Endometrium (tissue), 2 donors: Measurements from ENCODE around the gene SREBF2.

Experiments
- FAIRE-seq: peaks from 2 replicates; lab custom pipeline; 2012; peaks lifted over from hg19 to GRCh38; lab: Jason Lieb, UNC
- donor health status: control.
- donor health status: control.

Gene SREBF2

GRCh38 chr22:41908411-41909309 lies 75.8 kb downstream of the SREBF2 start:
- no peak for FAIRE-seq

DNA sequence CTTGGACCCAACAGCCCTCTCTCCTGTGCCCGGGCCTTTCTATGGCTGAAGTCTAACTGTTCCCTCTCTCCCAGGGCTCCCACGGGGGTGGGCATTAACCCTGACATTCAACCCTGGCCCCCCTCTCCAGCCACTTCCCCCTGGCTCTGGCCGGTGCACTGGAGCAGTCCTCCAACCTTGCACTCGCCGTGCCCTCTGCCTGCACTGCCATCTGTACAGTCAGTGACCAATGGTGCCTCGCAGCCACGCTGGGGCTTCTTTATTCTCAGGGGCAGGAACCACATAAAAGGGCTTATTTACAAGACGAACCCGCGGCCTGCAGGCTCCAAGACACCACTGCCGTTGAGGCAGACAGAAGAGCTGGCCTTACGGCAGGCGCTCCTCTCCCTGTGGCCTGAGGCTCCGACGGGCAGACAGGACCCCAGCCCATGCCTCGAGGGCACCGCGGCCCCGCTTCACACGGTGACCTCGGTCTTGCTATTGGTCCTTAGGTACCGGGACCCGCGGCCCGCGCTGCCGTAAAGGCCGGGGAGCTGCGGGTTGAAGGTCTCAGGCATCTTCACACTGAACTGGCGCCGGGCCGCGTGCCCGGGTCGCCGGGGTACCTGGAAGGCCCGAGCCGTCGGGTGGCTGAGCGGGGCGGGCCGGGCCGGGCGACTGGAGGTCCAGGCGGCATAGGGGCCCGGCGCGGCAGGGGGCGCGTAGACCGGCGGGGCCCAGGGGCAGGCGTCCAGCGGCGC lies 76.6 kb downstream of the SREBF2 start:
- FAIRE-seq = no peak

DNA sequence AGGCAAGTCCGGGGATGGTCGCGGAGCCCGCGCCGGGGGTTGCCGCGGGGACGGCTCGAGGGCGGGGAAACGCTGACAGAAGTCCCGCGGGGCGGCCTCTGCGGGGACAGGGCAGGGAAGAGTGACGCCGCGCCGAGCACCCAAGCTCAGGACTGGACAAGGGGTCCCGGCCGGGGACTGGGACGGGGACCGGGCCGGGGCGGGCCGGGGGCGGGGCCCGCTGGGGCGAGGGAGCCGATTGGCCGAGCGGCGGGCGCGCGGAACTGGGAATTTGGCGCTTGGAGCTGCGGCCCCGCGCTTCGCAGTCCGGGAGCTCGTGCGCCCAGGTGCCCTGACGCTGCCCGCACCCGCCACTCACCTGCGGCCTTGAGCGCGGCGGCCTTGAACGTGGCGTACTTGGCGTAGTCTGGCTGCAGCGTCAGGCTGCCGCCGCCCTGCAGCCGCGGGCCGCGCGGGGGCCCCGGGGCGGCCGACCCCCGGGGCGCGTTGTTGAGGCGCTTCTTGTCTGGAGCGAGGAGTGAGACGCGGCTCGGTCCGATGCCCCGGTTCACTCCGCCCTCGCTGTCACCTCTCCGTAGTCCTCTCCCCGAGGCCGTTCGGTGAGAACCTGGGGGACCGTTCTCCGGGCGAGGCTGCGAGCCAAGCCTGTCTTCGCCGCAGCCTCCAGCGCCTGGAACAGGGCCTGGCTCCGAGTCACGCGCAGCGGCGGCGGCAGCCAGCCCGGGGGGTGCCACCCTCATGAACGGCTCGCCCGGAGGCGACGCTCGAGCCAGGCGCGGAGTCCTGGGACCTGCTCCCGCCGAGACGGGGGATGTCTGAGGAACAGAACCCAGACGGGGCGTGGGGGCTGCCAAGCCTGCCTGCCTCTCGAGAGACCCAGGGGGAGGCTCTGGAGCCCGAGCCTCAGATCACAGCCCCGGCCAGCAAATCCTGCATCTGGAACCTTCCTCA lies 77.4 kb downstream of the SREBF2 start:
- no peak for FAIRE-seq

DNA sequence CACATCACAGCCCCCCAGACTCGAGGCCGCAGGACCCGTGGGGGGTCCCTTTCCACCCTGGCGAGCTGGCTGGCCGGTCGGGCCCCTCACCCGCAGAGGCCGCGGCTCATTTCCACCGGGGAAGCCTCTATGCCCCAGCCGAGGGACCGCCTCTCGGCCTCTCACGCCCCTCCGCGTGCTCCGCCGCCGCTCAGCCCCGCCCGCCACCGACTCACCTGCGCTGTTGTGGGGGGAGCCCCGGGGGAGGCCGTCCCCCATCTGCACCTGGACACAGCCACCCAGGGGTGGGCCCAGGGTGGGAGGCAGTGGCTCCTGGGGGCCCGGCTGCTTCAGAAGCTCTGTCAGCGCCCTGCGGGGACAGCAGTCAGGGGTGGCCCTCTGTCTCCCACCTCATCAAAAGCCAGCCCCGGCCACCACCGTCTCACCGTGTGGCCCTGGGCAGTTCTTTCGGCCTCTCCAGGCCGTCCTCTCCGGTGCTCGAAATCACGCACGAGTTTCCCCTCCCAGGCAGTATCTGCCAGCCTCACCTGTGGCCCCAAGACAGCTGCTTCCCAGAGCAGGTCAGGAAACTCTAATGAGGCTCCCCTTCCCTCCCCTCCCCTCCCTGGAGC lies 78.2 kb downstream of the SREBF2 start:
- no peak for FAIRE-seq

DNA sequence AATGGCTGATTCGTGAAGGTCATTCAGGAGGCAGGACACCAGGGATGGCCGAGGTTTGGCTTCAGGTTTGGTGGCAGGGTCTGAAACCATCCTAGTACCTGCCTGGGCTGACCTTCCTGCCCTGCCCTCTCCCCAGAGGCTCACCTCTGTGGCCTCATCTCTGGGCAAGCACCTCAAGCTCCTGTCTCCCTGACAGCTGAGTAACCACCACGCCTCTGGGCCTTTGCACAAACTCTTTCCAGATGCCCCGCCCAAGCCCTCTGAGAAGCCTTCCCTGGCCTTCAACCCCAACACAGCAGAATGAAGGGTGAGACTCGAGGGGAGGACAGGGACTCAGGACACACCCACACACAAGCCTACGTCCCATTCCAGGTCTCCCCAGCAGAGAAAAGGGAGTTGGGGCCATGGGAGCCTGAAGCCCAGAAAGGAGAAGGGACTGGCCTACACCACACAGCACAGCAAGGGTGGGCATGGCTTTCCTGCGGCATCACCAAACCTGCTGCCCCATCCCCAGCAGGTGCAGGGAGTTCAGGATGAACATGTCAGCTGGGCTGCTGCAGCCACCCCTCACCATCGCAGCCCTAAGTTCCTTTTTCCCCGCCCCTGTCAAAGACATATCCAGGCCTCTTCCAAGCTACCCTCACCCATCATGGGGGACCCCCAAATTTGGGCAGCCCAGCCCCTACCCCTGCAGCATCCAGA lies 79.6 kb downstream of the SREBF2 start:
- FAIRE-seq = no peak

DNA sequence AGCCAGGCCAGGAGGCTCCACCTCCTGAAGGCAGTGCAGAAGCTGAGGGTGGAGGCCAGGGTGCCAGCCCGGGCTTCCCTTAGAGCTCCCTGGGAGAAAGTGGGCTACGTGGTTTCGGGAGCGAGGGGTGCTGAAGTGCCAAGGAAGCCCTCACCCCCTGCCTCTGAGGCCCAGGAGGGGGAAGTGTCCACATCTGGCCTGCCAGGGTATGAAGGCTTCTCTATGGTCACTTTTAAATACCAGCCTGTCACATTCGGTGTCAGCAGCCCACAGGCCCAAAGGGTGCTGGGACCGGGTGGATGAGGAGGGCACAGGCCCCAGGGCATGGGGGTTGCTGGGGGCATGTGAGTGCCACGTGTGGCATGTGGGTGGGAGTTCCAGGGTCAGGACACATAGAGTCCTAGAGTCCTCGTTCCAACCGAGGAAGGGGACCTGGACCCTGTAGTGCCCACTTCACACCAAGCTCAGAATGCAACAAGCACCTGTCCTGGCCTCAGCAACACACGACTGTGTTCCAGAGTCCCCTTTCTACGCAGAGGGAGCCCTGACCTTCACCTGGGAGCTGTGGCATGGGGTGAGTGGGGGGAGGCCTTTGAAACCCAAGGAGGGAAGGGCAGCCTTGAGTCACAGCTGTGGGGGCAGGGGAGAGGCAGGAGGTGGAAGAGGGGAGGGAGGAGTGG lies 80.3 kb downstream of the SREBF2 start:
- no peak for FAIRE-seq

DNA sequence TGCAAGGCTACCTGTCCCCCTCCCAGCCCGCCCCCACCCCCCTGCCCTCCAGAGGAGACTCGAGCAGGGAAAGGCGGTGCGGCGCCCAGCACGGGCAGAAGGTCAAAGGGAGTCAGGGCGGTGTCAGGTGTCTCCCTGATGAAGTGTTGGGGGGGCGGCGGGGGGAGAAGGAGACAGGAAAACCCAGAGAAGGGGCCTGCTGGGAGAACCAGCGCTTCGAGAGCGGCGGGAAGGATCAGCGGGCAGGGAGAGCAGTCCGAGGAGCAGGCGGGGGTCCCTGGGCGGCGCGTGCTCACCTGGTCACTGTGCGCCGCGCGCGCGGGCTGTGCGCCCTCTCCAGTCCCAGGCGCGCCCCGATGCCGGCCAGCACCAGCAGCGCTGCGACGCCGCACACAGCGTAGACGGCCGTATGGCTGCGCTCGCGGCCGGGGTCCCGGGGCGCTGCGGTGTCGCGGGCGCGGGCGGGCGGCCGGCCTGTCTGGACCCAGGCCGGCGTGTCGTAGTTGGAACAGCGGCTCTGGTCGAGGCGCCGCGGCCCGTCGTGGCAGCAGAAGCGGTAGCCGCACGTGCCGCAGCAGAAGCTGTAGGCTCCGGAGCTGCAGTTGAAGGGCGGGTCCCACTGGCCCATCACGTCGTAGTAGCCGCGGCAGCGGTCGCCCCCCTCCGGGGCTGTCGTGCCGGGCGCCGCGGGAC lies 81.1 kb downstream of the SREBF2 start:
- FAIRE-seq = no peak

GRCh38 chr22:41914611-41915034 lies 81.7 kb downstream of the SREBF2 start:
- FAIRE-seq = no peak

- FAIRE-seq = no peak
Observed at GRCh38 chr22:41915035-41915785, 82.3 kb downstream of the SREBF2 start, which contains the start of gene SHISA8. TSS of gene SHISA8 (minus strand) at chr22:41915074. CDS start at chr22:41914667, 407 bp downstream.

DNA sequence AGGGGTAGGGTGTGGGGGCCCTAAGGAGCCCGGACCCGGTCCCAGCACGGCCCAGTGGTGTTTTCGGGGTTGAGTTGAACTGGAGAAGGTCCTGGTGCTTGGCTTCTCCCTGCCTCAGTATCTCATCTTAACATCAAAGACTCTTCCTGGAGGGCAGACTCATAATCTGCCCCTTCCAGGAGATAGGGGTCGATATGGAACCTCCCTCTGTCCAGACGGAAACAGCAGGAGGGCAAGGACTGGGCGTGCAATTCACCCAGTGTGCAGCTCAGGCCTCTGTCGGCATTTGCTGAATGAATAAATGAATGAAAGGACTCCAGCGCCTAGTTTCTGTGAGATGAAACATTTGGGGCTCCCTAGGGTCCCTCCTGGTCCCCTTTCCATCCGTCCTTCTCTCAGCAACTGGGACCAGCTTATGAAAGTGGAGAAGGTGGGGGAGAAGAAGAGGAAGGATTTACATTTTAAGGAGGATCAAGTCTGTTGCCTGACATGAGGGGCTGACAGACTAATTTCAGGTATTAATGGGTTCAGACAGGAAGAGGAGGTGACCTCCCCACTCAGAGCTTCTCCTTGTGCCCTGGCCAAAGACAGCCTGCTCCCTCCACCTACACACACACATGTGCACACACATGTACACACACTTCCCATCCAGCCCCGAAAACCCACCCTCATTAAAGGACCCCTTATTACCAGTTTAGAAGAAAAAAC lies 83.0 kb downstream of the SREBF2 start:
- no peak for FAIRE-seq

GRCh38 chr22:41916745-41917358 lies 83.9 kb downstream of the SREBF2 start:
- FAIRE-seq = no peak

- no peak for FAIRE-seq
Observed at GRCh38 chr22:41917375-41917902, 84.5 kb downstream of the SREBF2 start.

DNA sequence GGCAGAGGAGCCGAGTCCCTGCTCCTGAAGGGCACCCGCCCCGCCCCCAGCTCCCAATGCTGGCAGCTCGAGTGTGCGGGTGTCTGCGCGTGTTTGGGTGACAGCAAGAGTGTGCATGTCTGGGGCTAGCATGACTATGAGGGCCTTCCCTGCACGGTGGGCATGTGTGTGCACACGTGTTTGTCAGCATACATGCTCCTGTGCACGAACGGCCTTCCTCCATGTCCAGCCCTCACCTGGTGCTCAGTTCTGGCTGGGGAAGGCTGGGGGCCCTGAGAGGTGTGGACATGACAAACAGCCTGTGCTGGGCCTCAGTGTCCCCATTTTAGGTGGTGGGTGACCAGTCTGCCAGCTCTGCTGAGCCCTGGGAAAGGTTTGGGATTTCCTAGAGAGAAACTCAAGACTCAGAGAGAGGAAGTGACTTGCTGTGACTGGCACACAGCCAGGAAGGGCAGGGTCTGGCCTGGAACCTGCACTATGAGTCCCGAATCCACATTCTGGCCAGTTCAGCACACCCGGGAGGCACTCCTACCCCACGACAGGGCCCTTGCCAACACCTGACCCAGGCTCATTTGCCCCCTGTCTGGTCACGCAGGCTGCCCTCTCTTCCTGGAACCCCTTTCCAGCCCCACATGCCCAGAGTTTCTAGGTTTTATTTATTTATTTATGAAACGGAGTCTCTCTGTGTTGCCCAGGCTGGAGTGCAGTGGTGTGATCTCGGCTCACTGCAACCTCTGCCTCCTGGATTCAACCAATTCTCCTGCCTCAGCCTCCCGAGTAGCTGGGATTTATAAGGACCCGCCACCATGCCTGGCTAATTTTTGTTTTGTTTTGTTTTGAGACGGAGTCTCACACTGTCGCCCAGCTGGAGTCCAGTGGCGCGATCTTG lies 85.2 kb downstream of the SREBF2 start:
- FAIRE-seq = no peak

DNA sequence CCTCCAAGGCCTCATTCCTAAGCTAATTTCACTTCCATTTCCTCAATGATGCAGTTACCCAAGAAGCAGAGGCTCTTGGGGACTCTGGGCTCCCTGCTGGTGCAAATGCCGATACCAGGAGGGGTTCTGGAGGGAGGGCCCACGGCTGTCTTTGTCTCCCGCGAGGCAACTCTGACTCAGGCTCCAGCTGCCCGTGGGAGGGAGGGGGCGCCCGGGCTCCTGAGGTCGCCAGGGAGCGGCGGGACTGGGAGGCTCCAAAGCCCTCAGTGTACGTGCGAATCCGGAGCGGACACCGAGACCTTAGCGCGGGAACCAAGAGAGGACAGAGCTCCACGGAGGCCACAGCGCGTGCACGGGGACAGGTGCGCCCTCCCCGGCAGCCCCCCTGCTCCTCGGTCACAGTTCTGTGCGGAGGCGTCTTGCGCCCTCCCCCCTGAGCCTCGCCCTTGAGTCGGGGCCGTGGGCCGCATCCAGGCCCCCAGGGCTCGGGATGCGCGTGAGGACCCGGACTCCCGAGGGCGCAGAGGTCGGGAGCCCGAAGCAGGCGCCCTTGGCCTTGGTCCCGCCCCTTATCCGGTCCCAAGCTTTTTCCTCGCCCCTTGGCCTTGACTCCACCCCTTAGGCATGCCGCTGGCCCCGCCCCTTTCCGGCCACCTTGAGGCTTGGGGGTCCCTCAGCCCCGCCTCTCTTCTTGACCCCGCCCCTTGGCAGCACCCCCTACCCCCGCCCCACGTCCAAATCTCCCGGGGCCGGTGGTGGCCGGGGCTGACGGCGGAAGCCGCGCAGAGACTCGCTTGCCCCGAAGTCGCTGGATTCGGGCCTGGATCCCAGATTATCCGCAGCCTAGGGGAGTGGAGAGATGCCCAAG lies 86.7 kb downstream of the SREBF2 start:
- no peak for FAIRE-seq

DNA sequence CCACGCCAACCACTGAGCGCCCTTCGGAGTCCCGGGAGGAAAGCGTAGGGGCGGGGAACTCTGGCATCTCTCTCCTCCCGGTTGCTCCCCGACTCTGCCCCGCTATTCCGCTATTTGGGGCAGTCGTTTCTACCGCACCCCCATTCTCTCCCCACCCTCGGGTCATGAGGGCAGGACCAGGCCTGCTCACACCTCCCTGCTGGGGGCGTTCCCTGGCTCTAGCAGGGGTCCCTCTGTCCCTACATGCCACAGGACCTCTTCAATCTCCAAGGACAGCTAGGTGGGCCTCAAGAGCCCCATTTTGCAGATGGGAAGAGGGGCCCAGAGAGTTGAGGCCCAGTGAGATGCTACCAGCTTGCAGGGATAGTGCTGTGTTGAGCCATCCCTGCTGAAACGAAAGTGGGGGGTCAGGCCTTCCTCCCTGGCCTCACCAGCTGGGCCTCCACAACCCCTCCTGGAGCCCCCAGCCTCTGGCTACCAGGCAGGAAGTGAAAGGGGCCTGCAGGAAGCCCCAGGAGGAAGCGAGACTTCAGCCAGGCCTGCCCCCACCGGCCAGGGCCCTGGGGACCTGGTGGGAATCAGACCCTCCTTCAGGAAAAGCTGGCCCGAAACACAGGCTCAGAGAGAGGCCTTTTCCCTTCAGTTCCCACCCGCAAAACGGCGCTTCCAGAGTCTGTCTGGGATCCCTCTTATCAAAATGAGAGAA lies 87.5 kb downstream of the SREBF2 start:
- no peak for FAIRE-seq
